Tibial nerve (tissue), 3 donors: ENCODE data around the gene OR56A5.

Source experiments
- POLR2A ChIP-seq, 2 donors: fragments of 450-650 bp; IDR thresholded peaks; one replicate each; pipeline ENCODE4 v1.6.1; 2017; ENCODE audit warnings: antibody characterized with exemption in 2 of 2, mild to moderate bottlenecking in 2 of 2, moderate library complexity in 2 of 2
- TF ChIP-seq, protein P1 (sequence below), 5 experiments: fragments of 200-600 bp in 3 of 5; fragments of 450-650 bp in 2 of 5; sonication (generic) in 3 of 5; IDR thresholded peaks; one replicate each; pipeline ENCODE4 v1.5.1; 2016 to 2019; ENCODE audit warnings: antibody characterized with exemption in 5 of 5, mild to moderate bottlenecking in 3 of 5, moderate library complexity in 2 of 5

DNA sequence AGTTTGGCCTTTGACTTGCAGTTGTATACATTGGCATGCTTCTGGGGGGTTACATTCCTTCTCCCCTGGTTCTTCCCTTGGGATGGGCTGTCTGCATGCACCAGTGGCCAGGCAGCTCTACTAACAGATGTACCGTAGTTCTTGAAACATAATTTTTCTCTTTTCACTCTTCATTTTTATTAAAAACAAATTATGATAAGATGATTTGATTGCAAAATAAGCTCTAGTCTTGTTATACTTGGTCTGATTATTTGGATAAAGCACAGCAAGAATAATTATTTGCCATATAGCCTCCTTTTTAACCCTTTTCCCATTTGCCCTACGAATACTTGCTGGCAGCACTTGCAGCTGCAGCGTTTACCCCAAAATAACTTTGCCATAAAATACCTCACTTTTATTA lies 12.7 kb downstream of the OR56A5 start:
- TF ChIP-seq, protein P1, sequence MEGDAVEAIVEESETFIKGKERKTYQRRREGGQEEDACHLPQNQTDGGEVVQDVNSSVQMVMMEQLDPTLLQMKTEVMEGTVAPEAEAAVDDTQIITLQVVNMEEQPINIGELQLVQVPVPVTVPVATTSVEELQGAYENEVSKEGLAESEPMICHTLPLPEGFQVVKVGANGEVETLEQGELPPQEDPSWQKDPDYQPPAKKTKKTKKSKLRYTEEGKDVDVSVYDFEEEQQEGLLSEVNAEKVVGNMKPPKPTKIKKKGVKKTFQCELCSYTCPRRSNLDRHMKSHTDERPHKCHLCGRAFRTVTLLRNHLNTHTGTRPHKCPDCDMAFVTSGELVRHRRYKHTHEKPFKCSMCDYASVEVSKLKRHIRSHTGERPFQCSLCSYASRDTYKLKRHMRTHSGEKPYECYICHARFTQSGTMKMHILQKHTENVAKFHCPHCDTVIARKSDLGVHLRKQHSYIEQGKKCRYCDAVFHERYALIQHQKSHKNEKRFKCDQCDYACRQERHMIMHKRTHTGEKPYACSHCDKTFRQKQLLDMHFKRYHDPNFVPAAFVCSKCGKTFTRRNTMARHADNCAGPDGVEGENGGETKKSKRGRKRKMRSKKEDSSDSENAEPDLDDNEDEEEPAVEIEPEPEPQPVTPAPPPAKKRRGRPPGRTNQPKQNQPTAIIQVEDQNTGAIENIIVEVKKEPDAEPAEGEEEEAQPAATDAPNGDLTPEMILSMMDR (IDR thresholded peaks at IDR 0.05) = no peak
- TF ChIP-seq POLR2A (IDR thresholded peaks at IDR 0.05) = no peak
